OCI-LY1 (cell line): Measurements from ENCODE around the gene RABL2A.
"Not testable (repeated sequence)": the region's sequence is repeated elsewhere in the genome, so short reads cannot be mapped to it uniquely, and the experiment has no call there.

Source experiments
- H2AFZ ChIP-seq: fragments of 200-600 bp; sonication (generic), shearing (Covaris generic); 2 replicates; pipeline ENCODE4 v1.6.0; 2014; ENCODE audit warnings: antibody characterized with exemption, mild to moderate bottlenecking, low read length
- H3F3A ChIP-seq: fragments of 200-600 bp; sonication (generic), shearing (Covaris generic); 2 replicates; pipeline ENCODE4 v1.6.0; 2014; ENCODE audit warnings: mild to moderate bottlenecking, antibody characterized with exemption, low read length, moderate library complexity; ENCODE audit not compliant: insufficient read depth
- H3K27ac ChIP-seq: fragments of 200-600 bp; sonication (generic); 2 replicates; pipeline ENCODE4 v1.5.1; 2014; ENCODE audit warnings: low read length, mixed run types, mild to moderate bottlenecking, low read depth; ENCODE audit not compliant: poor library complexity, severe bottlenecking
- H3K27me3 ChIP-seq: fragments of 200-600 bp; sonication (generic); 2 replicates; pipeline ENCODE4 v1.6.0; 2014; ENCODE audit warnings: antibody characterized with exemption, mild to moderate bottlenecking, low read length, moderate library complexity; ENCODE audit not compliant: insufficient read depth
- H3K36me3 ChIP-seq: fragments of 200-600 bp; sonication (generic); 2 replicates; pipeline ENCODE4 v1.6.1; 2014; ENCODE audit warnings: mild to moderate bottlenecking, antibody characterized with exemption, low read length, moderate library complexity, mixed read lengths; ENCODE audit not compliant: insufficient read depth
- H3K4me1 ChIP-seq: fragments of 200-600 bp; sonication (generic); 2 replicates; pipeline ENCODE4 v1.5.1; 2014; ENCODE audit warnings: mild to moderate bottlenecking, low read length, moderate library complexity; ENCODE audit not compliant: insufficient read depth, severe bottlenecking
- H3K4me2 ChIP-seq: fragments of 200-600 bp; sonication (generic), shearing (Covaris generic); 2 replicates; pipeline ENCODE4 v1.6.1; 2014; ENCODE audit warnings: low read length
- H3K4me3 ChIP-seq: fragments of 200-600 bp; sonication (generic); 2 replicates; pipeline ENCODE4 v1.5.1; 2014; ENCODE audit warnings: low read length, low read depth, mild to moderate bottlenecking, mixed read lengths; ENCODE audit not compliant: poor library complexity, severe bottlenecking
- H3K79me2 ChIP-seq: fragments of 200-600 bp; shearing (Covaris generic); 2 replicates; pipeline ENCODE4 v1.6.1; 2016; ENCODE audit warnings: mixed run types, low read length, mixed read lengths; ENCODE audit not compliant: insufficient read depth
- H3K9ac ChIP-seq: fragments of 200-600 bp; sonication (generic), shearing (Covaris generic); 2 replicates; pipeline ENCODE4 v1.6.1; 2014; ENCODE audit warnings: mild to moderate bottlenecking, low read length, mixed read lengths
- H3K9me2 ChIP-seq: fragments of 200-600 bp; sonication (generic), shearing (Covaris generic); 2 replicates; pipeline ENCODE4 v1.6.1; 2014; ENCODE audit warnings: low read depth, mild to moderate bottlenecking, low read length, mixed read lengths
- H3K9me3 ChIP-seq: fragments of 200-600 bp; shearing (Covaris generic); 2 replicates; pipeline ENCODE4 v1.6.1; 2014; ENCODE audit warnings: low read length, mixed read lengths
- H4K20me1 ChIP-seq: fragments of 200-600 bp; sonication (generic), shearing (Covaris generic); 2 replicates; pipeline ENCODE4 v1.6.0; 2016; ENCODE audit warnings: mild to moderate bottlenecking, low read length; ENCODE audit not compliant: insufficient read depth

The RABL2A gene

DNA sequence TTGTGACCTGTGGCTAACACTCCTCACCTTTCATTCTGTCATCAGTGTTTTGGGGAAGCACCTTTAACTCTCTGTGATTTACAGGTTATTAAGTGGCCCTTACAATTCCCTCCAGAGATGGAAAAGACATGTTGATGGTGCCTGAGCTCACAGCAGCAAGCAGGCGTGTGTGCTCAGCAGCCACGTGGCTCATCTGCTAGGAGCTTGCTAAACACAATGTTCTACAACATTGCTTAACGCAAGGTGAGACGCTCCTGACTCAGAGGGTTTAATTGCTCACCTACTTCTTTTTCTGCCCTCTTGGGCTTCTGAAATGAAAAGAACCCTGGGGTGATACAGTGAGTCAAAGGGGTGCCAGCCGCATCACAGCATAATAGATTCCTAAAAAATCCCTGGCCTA is 6.1 kb upstream of the RABL2A start:
- not testable (repeated sequence) for H3K27ac ChIP-seq, H2AFZ ChIP-seq, H3F3A ChIP-seq, H3K79me2 ChIP-seq, H3K4me1 ChIP-seq, H3K9me3 ChIP-seq, H3K27me3 ChIP-seq, H3K4me3 ChIP-seq, H3K9me2 ChIP-seq, H3K36me3 ChIP-seq, H4K20me1 ChIP-seq, H3K4me2 ChIP-seq, H3K9ac ChIP-seq

DNA sequence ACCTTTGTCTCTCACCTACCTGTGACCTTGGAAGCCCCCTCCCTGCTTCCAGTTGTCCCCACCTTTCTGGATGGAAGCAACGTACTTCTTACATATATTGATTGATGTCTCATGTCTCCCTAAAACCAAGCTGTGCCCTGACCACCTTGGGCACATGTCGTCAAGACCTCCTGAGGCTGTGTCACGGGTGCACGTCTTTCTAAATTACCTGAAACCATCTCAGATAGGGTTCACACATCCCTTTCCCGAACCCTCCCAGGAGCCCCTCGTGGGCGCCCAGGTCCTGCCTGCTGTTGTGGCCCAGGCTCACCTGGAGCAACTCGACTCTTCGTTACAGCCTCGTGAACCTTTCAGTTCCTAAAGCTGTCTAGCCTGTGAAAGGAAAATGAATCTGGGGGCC is 1.2 kb upstream of the RABL2A start:
- not testable (repeated sequence) for H3F3A ChIP-seq, H3K36me3 ChIP-seq, H3K9me3 ChIP-seq, H3K9me2 ChIP-seq, H3K27ac ChIP-seq, H3K27me3 ChIP-seq, H3K79me2 ChIP-seq, H4K20me1 ChIP-seq, H2AFZ ChIP-seq, H3K4me1 ChIP-seq
- H3K9ac ChIP-seq: peak overlapping the region; percentile 47; the same call in 1 of the 2 replicates
- peak overlapping the region; percentile 69 for H3K4me2 ChIP-seq
- peak overlapping the region; percentile 66 for H3K4me3 ChIP-seq

DNA sequence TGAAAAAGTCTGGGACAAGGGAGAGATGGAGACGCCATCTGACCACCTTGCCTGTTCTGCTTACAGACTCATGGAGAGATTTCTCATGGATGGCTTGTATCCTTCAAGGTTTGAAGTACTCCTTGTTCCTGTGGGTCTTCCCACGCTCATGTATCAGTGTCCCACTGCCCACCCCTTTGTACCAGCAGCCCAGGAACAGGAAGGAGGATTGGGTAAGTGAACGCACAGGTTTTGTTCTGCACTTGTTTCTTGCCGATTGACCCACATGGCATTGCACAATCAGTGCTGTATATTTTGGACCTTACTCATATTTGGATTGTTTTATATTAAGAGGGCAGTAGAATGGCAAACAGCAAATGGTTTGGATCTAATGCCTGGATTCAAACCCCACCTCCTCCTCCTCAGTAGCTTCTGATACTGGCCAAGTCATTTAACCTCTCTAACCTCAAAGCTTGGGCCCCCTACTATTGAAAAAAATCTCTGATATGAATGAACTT is 5.8 kb downstream of the RABL2A start:
- not testable (repeated sequence) for H3K9me2 ChIP-seq, H3K27ac ChIP-seq, H3K4me2 ChIP-seq, H3K36me3 ChIP-seq, H3F3A ChIP-seq, H3K9me3 ChIP-seq, H3K4me3 ChIP-seq, H2AFZ ChIP-seq, H3K27me3 ChIP-seq, H3K79me2 ChIP-seq, H4K20me1 ChIP-seq, H3K4me1 ChIP-seq, H3K9ac ChIP-seq

DNA sequence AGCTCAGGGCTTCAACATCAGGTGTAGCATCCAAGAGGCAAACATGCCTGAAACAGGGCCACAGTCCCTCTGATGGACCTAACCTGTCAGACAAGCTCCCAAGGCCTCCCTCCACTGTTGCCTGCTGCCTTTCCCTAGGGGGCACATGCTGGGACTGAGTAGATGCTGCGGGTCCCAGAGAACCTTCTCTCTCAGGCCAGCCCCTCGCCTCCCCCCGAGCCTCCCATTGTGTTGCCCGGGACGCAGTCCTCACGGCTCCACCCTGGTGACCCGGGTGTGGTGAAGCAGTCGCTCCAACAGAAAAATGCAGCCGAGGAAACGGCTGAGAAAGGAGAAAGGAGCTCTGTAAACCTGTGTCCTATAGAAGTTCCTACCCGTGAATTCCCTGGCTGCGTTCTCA is 8.3 kb downstream of the RABL2A start:
- not testable (repeated sequence) for H3K27ac ChIP-seq, H3K27me3 ChIP-seq, H3K4me1 ChIP-seq, H3K4me3 ChIP-seq, H3K36me3 ChIP-seq, H3F3A ChIP-seq, H3K4me2 ChIP-seq, H3K9me2 ChIP-seq, H3K9me3 ChIP-seq, H2AFZ ChIP-seq, H4K20me1 ChIP-seq, H3K79me2 ChIP-seq, H3K9ac ChIP-seq

- not testable (repeated sequence) for H3K9ac ChIP-seq, H3K27ac ChIP-seq, H4K20me1 ChIP-seq, H3K4me3 ChIP-seq, H2AFZ ChIP-seq, H3K9me2 ChIP-seq, H3K4me1 ChIP-seq, H3F3A ChIP-seq, H3K9me3 ChIP-seq, H3K4me2 ChIP-seq, H3K36me3 ChIP-seq, H3K79me2 ChIP-seq, H3K27me3 ChIP-seq
These were observed 9.2 kb downstream of the RABL2A start for GRCh38 chr2:113636226-113636625.

DNA sequence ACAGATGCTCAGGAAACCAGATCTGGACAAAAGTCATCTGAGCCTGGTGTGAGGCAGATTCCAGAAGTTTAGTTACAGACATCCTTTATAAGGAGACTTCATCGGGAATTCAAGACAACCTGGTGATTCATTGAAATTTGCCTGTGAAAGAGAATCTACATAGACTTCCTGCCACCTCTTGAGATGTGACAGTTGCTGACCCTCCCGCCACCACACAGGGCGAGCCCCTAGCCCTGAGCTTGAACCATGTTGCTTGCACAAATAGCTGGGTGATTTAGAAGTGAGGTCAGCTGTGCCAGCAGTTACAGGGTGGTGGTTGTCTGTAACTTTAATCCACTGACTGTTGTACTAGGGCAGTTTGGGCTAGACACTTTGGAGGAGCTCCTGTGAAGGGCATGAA is 11.0 kb downstream of the RABL2A start:
- H3K27me3 ChIP-seq: not testable (repeated sequence)

GRCh38 chr2:113646217-113646616 is 19.2 kb downstream of the RABL2A start:
- H3K9me2 ChIP-seq, H3K79me2 ChIP-seq, H3K27ac ChIP-seq, H3K4me2 ChIP-seq, H3F3A ChIP-seq, H3K36me3 ChIP-seq, H3K9ac ChIP-seq, H2AFZ ChIP-seq, H3K27me3 ChIP-seq, H4K20me1 ChIP-seq, H3K4me3 ChIP-seq, H3K4me1 ChIP-seq, H3K9me3 ChIP-seq: not testable (repeated sequence)

More for the DNA sequence above, 11.0 kb downstream of the RABL2A start:
- not testable (repeated sequence) for H3F3A ChIP-seq, H3K9ac ChIP-seq, H3K4me2 ChIP-seq, H3K36me3 ChIP-seq, H2AFZ ChIP-seq, H3K27ac ChIP-seq, H3K9me3 ChIP-seq, H3K79me2 ChIP-seq, H3K9me2 ChIP-seq, H3K4me1 ChIP-seq, H4K20me1 ChIP-seq, H3K4me3 ChIP-seq
